GM12878 (cell line): Measurements from ENCODE around the gene NAA15.

Experiments
- BHLHE40 ChIP-seq, 2 experiments: fragments of 450-650 bp in 1 of 2; IDR thresholded peaks; 2 replicates each; pipeline ENCODE4 v1.6.1; 2011 to 2017; ENCODE audit warnings: low read depth in 2 of 2, borderline replicate concordance in 1 of 2, improper control_type of control experiment in 1 of 2, low read length in 1 of 2, mild to moderate bottlenecking in 1 of 2
- CEBPB ChIP-seq, 2 experiments: fragments of 150-350 bp in 1 of 2; IDR thresholded peaks; 2 replicates each; pipeline ENCODE4 v1.6.1; 2012 to 2014; ENCODE audit warnings: low read depth in 2 of 2, low read length in 2 of 2, borderline replicate concordance in 1 of 2, inconsistent platforms in 1 of 2
- DPF2 ChIP-seq: fragments of 450-650 bp; IDR thresholded peaks from 2 replicates; pipeline ENCODE4 v1.6.1; 2017; ENCODE audit warnings: mild to moderate bottlenecking
- NBN ChIP-seq: fragments of 450-650 bp; IDR thresholded peaks from 2 replicates; pipeline ENCODE4 v1.6.1; 2016
- POLR2A ChIP-seq: IDR thresholded peaks from 2 replicates; pipeline ENCODE4 v1.6.1; 2011; ENCODE audit warnings: low read depth, mild to moderate bottlenecking, low read length
- SREBF2 ChIP-seq: IDR thresholded peaks from 2 replicates; pipeline ENCODE4 v1.6.1; 2012; ENCODE audit warnings: mild to moderate bottlenecking, low read length
- YY1 ChIP-seq: IDR thresholded peaks from 2 replicates; pipeline ENCODE4 v1.6.1; 2011; ENCODE audit warnings: low read depth, mild to moderate bottlenecking, low read length
- ZNF274 ChIP-seq: IDR thresholded peaks from one replicate; pipeline ENCODE4 v1.8.0; 2011; ENCODE audit not compliant: insufficient read length, insufficient read depth
- TF ChIP-seq, protein P1 (sequence below), 3 experiments: IDR thresholded peaks in 2 of 3; conservative IDR thresholded peaks in 1 of 3; 2 replicates each; pipeline ENCODE4 v1.5.1; 2011; ENCODE audit warnings: low read depth in 3 of 3, low read length in 3 of 3, mild to moderate bottlenecking in 3 of 3, control low read depth in 2 of 3, moderate library complexity in 2 of 3, inconsistent platforms in 1 of 3, mixed read lengths in 1 of 3; ENCODE audit not compliant: control insufficient read depth in 2 of 3, insufficient read depth in 1 of 3; ENCODE audit errors: extremely low read depth in 1 of 3
- TF ChIP-seq, protein P2 (sequence below): IDR thresholded peaks from 2 replicates; pipeline ENCODE4 v1.6.1; 2012; ENCODE audit warnings: low read length, inconsistent platforms
- TF ChIP-seq, protein P3 (sequence below): IDR thresholded peaks from 2 replicates; pipeline ENCODE4 v1.6.1; 2012; ENCODE audit warnings: low read depth, low read length, improper control_type of control experiment

DNA sequence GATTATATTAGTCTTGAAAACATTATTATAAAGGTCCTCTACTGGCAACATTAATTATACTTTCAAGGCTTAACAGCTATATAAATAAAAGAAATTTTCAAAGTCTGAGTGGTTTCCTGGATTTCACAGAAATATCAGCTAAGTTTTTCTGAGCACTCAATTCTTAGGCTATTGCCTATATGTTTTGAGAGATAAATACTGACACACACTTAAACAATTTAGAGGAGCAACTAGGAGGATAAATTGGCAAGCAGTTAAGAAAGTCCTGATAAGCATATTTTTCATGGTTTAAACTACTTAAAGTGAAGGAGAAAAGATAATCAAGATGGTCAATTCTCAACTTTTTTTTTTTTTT lies 18.6 kb upstream of the NAA15 start:
- TF ChIP-seq SREBF2 (no peak), DPF2 (no peak), CEBPB (IDR thresholded peaks at IDR 0.05; ENCODE audit: borderline replicate concordance in 1 of 2, low read depth in 2 of 2, low read length in 2 of 2) (no peak), POLR2A (no peak), NBN (no peak), ZNF274 (no peak), YY1 (no peak), BHLHE40 (IDR thresholded peaks at IDR 0.05; ENCODE audit: borderline replicate concordance in 1 of 2, low read depth in 2 of 2, low read length in 1 of 2) (no peak)
- TF ChIP-seq, protein P1, sequence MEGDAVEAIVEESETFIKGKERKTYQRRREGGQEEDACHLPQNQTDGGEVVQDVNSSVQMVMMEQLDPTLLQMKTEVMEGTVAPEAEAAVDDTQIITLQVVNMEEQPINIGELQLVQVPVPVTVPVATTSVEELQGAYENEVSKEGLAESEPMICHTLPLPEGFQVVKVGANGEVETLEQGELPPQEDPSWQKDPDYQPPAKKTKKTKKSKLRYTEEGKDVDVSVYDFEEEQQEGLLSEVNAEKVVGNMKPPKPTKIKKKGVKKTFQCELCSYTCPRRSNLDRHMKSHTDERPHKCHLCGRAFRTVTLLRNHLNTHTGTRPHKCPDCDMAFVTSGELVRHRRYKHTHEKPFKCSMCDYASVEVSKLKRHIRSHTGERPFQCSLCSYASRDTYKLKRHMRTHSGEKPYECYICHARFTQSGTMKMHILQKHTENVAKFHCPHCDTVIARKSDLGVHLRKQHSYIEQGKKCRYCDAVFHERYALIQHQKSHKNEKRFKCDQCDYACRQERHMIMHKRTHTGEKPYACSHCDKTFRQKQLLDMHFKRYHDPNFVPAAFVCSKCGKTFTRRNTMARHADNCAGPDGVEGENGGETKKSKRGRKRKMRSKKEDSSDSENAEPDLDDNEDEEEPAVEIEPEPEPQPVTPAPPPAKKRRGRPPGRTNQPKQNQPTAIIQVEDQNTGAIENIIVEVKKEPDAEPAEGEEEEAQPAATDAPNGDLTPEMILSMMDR (IDR thresholded peaks at IDR 0.05 in 2 of 3, conservative IDR thresholded peaks at IDR 0.05 in 1 of 3; ENCODE audit: control insufficient read depth in 2 of 3, extremely low read depth in 1 of 3, insufficient read depth in 1 of 3, low read depth in 3 of 3, low read length in 3 of 3): no peak
- TF ChIP-seq, protein P2, sequence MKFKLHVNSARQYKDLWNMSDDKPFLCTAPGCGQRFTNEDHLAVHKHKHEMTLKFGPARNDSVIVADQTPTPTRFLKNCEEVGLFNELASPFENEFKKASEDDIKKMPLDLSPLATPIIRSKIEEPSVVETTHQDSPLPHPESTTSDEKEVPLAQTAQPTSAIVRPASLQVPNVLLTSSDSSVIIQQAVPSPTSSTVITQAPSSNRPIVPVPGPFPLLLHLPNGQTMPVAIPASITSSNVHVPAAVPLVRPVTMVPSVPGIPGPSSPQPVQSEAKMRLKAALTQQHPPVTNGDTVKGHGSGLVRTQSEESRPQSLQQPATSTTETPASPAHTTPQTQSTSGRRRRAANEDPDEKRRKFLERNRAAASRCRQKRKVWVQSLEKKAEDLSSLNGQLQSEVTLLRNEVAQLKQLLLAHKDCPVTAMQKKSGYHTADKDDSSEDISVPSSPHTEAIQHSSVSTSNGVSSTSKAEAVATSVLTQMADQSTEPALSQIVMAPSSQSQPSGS: no peak
- TF ChIP-seq, protein P3, sequence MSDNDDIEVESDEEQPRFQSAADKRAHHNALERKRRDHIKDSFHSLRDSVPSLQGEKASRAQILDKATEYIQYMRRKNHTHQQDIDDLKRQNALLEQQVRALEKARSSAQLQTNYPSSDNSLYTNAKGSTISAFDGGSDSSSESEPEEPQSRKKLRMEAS: no peak
